CD4-positive, alpha-beta T cell (primary cell): Measurements from ENCODE around the gene ZNF425. TPM values are rescaled to one million over a fixed set of nuclear protein-coding genes. Genes with fewer than 3 reads are reported as not detected.
"Not testable (repeated sequence)": the region's sequence is repeated elsewhere in the genome, so short reads cannot be mapped to it uniquely, and the experiment has no call there.

ENCODE experiments used
- ATAC-seq: fragments of 200-7000 bp; cut with Tn5 transposase; one replicate; pipeline ENCODE4 v1.10.0; 2022; ENCODE audit warnings: mild to moderate bottlenecking; ENCODE audit not compliant: poor library complexity
- CTCF ChIA-PET: fragments of 350-600 bp; sonication (Branson Sonifier 250); formaldehyde crosslinking; loops from one replicate; lab custom pipeline; 2021; ENCODE audit warnings: antibody characterized with exemption, inconsistent platforms; lab: Charles Lee
- POLR2A ChIA-PET: fragments of 350-600 bp; sonication (Branson Sonifier 250); formaldehyde crosslinking; loops from one replicate; lab custom pipeline; 2021; ENCODE audit warnings: antibody characterized with exemption, inconsistent platforms; lab: Charles Lee
- DNase-seq, 14 experiments: peaks; one replicate each; pipeline ENCODE4 v3.0.0-alpha.2; 2013 to 2020; ENCODE audit warnings: mixed read lengths in 2 of 14
- H3K27ac ChIP-seq, 2 donors: one replicate each; pipeline versions ENCODE4 v1.5.1 to v1.7.0; 2013; ENCODE audit warnings: low read length in 2 of 2, low read depth in 1 of 2, mild to moderate bottlenecking in 1 of 2
- H3K27me3 ChIP-seq, 2 experiments: 1 replicate in 1 of 2; 2 replicates in 1 of 2; pipeline versions ENCODE4 v1.6.1 to v1.7.0; 2013; ENCODE audit warnings: low read length in 2 of 2, control low read depth in 1 of 2, mild to moderate bottlenecking in 1 of 2, moderate library complexity in 1 of 2; ENCODE audit not compliant: insufficient read depth in 2 of 2, control insufficient read depth in 1 of 2
- H3K36me3 ChIP-seq: one replicate; pipeline ENCODE4 v1.6.1; 2013; ENCODE audit warnings: low read length, control low read depth; ENCODE audit not compliant: insufficient read depth
- H3K4me1 ChIP-seq: one replicate; pipeline ENCODE4 v1.6.1; 2013; ENCODE audit warnings: low read length, control low read depth; ENCODE audit not compliant: insufficient read depth
- H3K4me3 ChIP-seq: one replicate; pipeline ENCODE4 v1.5.1; 2013; ENCODE audit warnings: mild to moderate bottlenecking, low read length, moderate library complexity
- H3K9me3 ChIP-seq, 2 experiments: 1 replicate in 1 of 2; 2 replicates in 1 of 2; pipeline versions ENCODE4 v1.6.1 to v1.7.0; 2013; ENCODE audit warnings: low read length in 2 of 2, mild to moderate bottlenecking in 2 of 2, control low read depth in 1 of 2, moderate library complexity in 1 of 2; ENCODE audit not compliant: control insufficient read depth in 1 of 2, insufficient read depth in 1 of 2
- H3K27ac Mint-ChIP-seq: one replicate; pipeline ENCODE4 v1.8.0; 2020; ENCODE audit warnings: mixed read lengths
- H3K27me3 Mint-ChIP-seq: one replicate; pipeline ENCODE4 v1.8.0; 2021; ENCODE audit warnings: mixed read lengths
- H3K36me3 Mint-ChIP-seq: one replicate; pipeline ENCODE4 v1.8.0; 2021; ENCODE audit warnings: low read depth, mixed read lengths
- H3K4me1 Mint-ChIP-seq: one replicate; pipeline ENCODE4 v1.8.0; 2021; ENCODE audit warnings: low read depth, mixed read lengths
- H3K4me3 Mint-ChIP-seq: one replicate; pipeline ENCODE4 v1.8.0; 2020; ENCODE audit warnings: mild to moderate bottlenecking, mixed read lengths
- H3K9me3 Mint-ChIP-seq: one replicate; pipeline ENCODE4 v1.8.0; 2020; ENCODE audit warnings: mixed read lengths
- intact Hi-C, 2 experiments: fragments of 100-400 bp; cut with DNase I in 1 of 2; cut with micrococcal nuclease in 1 of 2; formaldehyde crosslinking; loops; one replicate each; pipeline versions ENCODE4 v1.15.1 to v1.9.0; 2023 to 2025; cut with DNase I, micrococcal nuclease
- total RNA-seq, 174 experiments: library from RNA in 2 of 174; stranded (reverse) in 2 of 174; gene quantifications; one replicate each; pipeline ENCODE4 v1.2.3 and lab custom pipeline; 2021 to 2026
- TF ChIP-seq, protein P1 (sequence below): fragments of 200-600 bp; IDR thresholded peaks from one replicate; pipeline ENCODE4 v1.8.0; 2022; ENCODE audit warnings: antibody characterized with exemption, mild to moderate bottlenecking

ZNF425 gene
- total RNA-seq, 2 experiments from 2014 or later: 0.22 to 0.39 TPM

DNA sequence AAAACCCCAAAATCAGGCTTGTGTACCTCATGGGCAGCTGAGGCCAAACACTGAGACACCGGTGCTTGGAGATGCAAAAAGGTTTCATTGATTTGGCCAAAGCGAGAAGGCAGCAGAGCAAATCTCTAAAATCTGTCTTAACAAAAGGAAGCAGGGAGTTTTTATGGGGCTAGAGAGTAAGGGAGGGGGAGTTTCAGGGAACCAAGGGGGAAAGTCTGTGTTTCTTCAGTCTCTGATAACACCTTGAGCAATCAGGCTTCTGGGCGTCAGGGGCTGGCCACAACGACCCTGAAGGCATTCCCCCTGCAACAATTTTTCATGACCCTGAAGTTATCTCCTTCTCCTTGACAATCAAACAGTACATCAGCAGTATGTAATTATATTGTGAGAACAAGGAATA lies 32.9 kb downstream of the ZNF425 start:
- no peak overlapping the region for H3K4me3 ChIP-seq
- H3K4me1 ChIP-seq: peaks cover 24% of the 10 kb centered on the region
- ChIA-PET CTCF (no interaction called here), POLR2A (interaction anchor here (1.0 kb wide), 1 partner anchor 27 kb away, joined by 3 read pairs; no protein-coding TSS in a partner anchor)
- Mint-ChIP-seq H3K27me3 (no peaks in the 10 kb centered on the region), H3K36me3 (peaks cover 16% of the 10 kb centered on the region), H3K9me3 (no peaks in the 10 kb centered on the region), H3K4me1 (peaks cover 15% of the 10 kb centered on the region), H3K27ac (no peak overlapping the region), H3K4me3 (no peak overlapping the region)
- no peak overlapping the region for H3K27ac ChIP-seq
- no peaks in the 10 kb centered on the region for H3K36me3 ChIP-seq
- intact Hi-C loops: no loop called here
- no peaks in the 10 kb centered on the region for H3K27me3 ChIP-seq
- no peaks in the 10 kb centered on the region for H3K9me3 ChIP-seq
- ATAC-seq (no peak), DNase-seq (no peak)
- TF ChIP-seq, protein P1, sequence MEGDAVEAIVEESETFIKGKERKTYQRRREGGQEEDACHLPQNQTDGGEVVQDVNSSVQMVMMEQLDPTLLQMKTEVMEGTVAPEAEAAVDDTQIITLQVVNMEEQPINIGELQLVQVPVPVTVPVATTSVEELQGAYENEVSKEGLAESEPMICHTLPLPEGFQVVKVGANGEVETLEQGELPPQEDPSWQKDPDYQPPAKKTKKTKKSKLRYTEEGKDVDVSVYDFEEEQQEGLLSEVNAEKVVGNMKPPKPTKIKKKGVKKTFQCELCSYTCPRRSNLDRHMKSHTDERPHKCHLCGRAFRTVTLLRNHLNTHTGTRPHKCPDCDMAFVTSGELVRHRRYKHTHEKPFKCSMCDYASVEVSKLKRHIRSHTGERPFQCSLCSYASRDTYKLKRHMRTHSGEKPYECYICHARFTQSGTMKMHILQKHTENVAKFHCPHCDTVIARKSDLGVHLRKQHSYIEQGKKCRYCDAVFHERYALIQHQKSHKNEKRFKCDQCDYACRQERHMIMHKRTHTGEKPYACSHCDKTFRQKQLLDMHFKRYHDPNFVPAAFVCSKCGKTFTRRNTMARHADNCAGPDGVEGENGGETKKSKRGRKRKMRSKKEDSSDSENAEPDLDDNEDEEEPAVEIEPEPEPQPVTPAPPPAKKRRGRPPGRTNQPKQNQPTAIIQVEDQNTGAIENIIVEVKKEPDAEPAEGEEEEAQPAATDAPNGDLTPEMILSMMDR: no peak

- peaks cover 27% of the 10 kb centered on the region for H3K4me1 ChIP-seq
- H3K9me3 Mint-ChIP-seq, H3K36me3 ChIP-seq, H3K4me3 ChIP-seq, DNase-seq, H3K9me3 ChIP-seq, H3K27ac ChIP-seq, H3K27me3 ChIP-seq, H3K27me3 Mint-ChIP-seq, ATAC-seq, intact Hi-C loops: not testable (repeated sequence)
- Mint-ChIP-seq H3K27ac (peak overlapping the region; percentile 93), H3K4me1 (peaks cover 20% of the 10 kb centered on the region), H3K4me3 (peak overlapping the region; percentile 15), H3K36me3 (peaks cover 21% of the 10 kb centered on the region)
- ChIA-PET POLR2A (interaction anchor here (0.6 to 1.4 kb wide), 5 partner anchors 26 to 394 kb away, joined by 3 to 10 read pairs (median 3); partner anchors contain the start of genes CUL1, ZNF282, ZNF398 and ZNF425), CTCF (interaction anchor here (1.1 kb wide), 1 partner anchor 55 kb away, joined by 5 read pairs; the partner anchor contains the start of gene ZNF398)
Measured at GRCh38 chr7:149092244-149092643, 33.9 kb downstream of the ZNF425 start.

DNA sequence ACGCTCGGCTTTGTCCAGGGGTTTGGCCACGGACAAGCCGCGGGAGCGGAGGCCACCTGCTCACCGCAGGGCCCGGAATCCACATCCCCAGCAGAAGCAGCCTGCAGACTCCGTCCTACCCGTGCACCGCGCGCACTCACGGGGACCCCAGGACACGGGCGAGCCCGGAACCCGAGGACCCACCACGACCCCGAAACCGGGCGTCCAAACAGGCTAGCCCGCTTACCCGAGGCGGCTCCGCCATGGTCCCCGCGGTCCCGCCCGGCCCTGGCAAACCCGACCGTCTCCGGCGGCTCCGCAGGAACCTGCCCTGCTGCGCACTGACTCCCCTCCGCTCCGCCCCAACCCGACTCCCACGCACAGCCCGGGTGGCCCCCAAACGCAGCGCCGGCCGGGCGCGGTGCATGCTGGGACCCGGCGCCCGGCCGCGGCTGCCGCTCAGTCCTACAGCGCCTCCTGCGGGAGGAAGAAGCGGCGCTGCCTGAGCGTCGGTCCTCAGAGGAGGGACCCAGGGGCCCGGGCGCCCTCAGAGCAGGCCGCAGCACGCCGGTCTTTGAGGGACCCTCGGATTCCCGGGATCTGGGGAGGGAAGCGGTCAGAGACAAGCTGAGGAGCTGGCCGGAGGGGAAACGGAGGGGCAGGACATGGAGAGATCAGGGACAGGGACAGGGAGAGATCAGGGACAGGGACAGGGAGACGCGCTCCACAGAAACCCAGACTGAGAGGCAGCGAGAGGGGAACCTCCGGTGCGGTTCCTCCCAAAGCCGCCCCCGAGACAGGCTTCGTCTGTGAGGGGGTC lies 35.5 kb downstream of the ZNF425 start, which contains the start of gene ZNF786:
Gene ZNF786 (minus strand): TSS at position 322 of the 799 bp plus-strand sequence. CDS start 78 bp downstream, at position 244.
- peak within 1 kb of the TSS; percentile 100 for H3K4me3 Mint-ChIP-seq
- ChIA-PET CTCF (interaction anchor here (0.8 to 1.0 kb wide), 3 partner anchors 25 to 85 kb away, joined by 3 to 4 read pairs (median 3); no protein-coding TSS in a partner anchor), POLR2A (interaction anchor here (1.0 to 1.2 kb wide), 7 partner anchors 25 to 105 kb away, joined by 3 to 10 read pairs (median 3); partner anchors contain the start of genes PDIA4, ZNF282 and ZNF398)
- ATAC-seq (peak; percentile 82), DNase-seq (peak; percentile 81 to 97 (median 90))
- peak within 1 kb of the TSS; percentile 82 to 90 for H3K27ac ChIP-seq
- H3K36me3 ChIP-seq: no peaks in the 10 kb centered on the region
- no peaks in the 10 kb centered on the region for H3K27me3 Mint-ChIP-seq
- peaks cover 26% of the 10 kb centered on the region for H3K36me3 Mint-ChIP-seq
- peak within 1 kb of the TSS; percentile 72 for H3K4me3 ChIP-seq
- intact Hi-C loops: loop anchor here (1.0 to 2.0 kb wide), 11 partner anchors 19 to 206 kb away; partner anchors contain the start of genes PDIA4 (in 2 of the 2), ZNF398 (in 2 of the 2), ZNF425 (in 2 of the 2) and EZH2 (in 1 of the 2)
- H3K27ac Mint-ChIP-seq: peak within 1 kb of the TSS; percentile 93
- H3K4me1 Mint-ChIP-seq: peaks cover 26% of the 10 kb centered on the region
- H3K27me3 ChIP-seq: no peaks in the 10 kb centered on the region
- no peaks in the 10 kb centered on the region for H3K9me3 Mint-ChIP-seq
- TF ChIP-seq, protein P1: peak; percentile 87
- H3K9me3 ChIP-seq: no peaks in the 10 kb centered on the region
- H3K4me1 ChIP-seq: peaks cover 27% of the 10 kb centered on the region
